NCI-H128 (cell line): Measurements from ENCODE around the gene IGF2BP2.
"Not testable (repeated sequence)": the region's sequence is repeated elsewhere in the genome, so short reads cannot be mapped to it uniquely, and the experiment has no call there.

Experiments used
- DNase-seq: peaks from one replicate; lab custom pipeline; 2025; ENCODE audit not compliant: unreplicated experiment; lab: John Stamatoyannopoulos, UW

The IGF2BP2 gene

DNA sequence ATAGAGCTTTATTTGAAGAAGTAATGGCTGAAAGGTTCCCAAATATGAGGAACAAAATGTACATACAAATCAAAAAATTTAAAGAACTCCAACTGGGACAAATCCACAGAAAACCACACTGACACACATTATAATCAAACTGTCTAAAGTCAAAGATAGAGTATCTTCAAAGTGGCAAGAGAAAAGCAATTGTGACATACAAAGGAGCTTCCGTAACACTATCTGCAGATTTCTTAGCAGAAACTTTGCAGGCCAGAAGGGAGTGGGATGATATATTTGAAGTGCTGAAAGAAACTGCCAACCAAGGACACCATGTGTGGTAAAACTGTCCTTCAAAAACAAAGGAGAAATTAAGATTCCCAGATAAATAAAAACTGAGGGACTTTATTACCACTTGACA is 146.8 kb downstream of the IGF2BP2 start:
- DNase-seq, result no peak

DNA sequence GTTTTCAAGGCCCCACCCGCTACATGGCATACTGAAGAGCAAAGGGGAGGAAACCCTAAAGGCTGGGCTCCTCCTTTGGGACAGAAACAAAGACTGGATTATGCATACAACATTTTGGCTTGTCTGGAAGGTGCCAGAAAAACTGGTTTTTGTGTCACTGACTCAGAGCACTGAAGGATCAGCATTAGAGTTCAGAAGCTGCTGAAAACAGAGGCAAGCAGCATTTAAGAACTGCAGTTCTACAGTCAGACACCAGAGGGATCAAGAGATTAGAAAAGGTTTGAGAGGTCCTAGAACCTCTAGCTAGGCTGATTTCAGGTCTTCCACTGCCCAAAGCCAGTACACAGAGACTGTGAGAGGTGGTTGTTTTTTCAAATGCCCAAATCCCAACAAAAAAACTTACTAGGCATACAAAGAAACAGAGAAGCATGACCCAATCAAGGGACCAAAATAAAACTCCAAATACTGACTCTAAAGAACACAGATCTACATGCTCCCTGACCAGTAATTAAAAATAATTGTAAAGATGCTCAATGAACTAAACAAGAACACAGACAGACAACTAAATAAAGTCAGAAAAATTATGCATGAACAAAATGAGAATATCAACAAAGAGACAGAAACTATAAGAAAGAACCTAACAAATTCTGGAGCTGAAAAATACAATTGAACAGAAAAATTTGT is 147.6 kb downstream of the IGF2BP2 start:
- DNase-seq, result no peak

DNA sequence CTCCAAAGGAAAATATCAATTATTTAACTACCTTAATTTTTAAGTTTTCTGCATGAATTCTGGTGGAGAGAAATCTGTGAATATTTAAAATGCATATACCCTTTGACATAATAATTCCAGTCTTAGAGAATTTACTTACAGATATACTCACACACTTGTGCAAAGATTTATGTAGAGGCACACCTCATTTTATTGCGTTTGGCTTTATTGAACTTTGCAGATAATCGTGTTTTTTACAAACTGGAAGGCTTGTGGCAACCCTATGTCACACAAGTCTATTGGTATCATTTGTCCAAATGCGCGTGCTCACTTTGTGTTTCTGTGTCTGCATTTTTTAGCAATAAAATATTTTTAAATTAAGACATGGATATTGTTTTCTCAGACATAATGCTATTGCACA is 157.3 kb downstream of the IGF2BP2 start:
- DNase-seq, result no peak

- no peak for DNase-seq
These were observed 160.9 kb downstream of the IGF2BP2 start for GRCh38 chr3:185663929-185664328.

DNA sequence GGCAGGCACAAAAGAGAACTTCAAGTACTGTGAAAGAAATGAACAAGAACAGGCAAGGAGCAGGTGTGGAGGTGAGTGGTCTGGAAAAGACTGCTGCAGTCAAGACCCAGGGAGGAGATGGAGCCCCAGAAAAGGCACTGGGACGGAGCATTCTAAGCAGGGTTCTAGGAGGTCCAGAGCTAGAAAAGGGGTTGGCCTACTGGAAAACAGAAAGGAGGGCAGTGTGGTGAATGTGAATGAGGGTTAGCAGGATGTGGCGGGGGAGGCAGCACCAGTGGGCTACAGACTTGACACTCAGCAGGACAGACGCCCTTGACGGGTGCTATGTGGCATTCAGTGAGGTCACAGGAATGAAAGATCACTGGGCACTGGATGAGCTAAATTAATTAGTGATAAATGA is 163.1 kb downstream of the IGF2BP2 start:
- DNase-seq, result no peak

- not testable (repeated sequence) for DNase-seq
These were observed 163.5 kb downstream of the IGF2BP2 start for GRCh38 chr3:185661296-185661695.

DNA sequence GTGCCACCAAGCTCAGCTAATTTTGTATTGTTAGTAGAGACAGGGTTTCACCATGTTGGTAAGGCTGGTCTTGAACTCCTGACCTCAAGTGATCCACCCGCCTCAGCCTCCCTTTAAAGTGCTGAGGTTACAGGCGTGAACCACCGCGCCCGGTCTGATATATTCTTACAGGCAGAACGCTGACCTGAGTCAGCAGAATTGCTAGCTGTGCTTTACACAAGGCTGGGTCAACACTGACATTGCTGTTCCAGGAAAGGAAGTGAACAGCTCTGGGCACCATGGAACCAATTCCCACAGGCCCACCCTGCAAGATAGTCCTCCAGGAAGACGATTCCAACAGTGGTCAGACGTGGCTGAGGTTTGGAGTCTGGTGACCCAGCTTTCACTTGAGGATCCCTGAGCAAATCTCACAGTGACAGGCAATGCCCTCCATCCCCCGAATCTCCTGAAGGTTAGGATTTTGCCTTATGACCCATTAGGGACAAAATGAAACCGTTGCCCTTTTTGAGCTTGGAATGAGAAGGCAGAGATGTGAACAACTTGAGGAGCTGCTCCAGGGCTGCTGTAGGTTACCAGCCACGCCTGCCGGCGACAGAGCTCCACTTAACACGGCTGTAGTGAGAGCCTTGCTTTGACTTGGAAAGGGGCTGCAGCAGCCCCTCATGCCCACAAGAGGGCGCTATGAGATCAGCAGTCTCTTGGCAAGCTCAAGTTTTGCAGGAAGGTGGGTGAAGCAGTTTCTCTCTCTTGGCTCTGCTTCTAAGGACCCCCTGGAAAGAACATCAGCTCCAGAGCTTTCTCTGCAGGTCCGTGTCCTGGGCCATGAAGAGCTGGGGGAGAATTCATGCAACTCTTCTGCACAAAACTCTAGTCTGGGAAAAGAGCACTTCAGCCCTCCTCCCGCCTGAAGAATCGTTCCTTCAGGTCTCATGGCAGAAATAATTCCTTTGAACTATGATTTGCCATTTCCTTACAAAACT is 164.6 kb downstream of the IGF2BP2 start:
- DNase-seq, result peak; percentile 79

- no peak for DNase-seq
These were observed 165.9 kb downstream of the IGF2BP2 start for GRCh38 chr3:185658943-185659342.

GRCh38 chr3:185658504-185658912 is 166.3 kb downstream of the IGF2BP2 start:
- DNase-seq, result no peak

- DNase-seq, result no peak
These were observed 166.9 kb downstream of the IGF2BP2 start for GRCh38 chr3:185657691-185658503.

DNA sequence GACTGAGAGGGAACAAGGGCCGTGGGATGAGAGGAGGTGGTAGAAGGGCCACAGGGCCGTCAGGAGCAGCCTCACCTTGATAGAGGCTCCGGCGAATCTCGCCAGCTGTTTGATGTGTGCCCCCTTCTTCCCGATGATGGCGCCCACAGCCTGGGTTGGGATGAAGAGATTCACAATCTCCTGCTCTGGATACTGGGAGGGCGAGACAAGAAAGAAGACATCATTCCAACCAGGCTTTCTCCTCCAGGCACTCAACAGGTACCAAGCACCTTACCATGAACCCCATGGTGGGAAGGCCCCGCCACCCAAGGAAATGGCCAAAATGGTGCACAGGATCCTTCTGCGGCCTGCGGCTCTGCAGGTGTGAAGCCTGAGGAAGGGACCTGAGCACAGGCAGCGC is 167.6 kb downstream of the IGF2BP2 start:
- no peak for DNase-seq

DNA sequence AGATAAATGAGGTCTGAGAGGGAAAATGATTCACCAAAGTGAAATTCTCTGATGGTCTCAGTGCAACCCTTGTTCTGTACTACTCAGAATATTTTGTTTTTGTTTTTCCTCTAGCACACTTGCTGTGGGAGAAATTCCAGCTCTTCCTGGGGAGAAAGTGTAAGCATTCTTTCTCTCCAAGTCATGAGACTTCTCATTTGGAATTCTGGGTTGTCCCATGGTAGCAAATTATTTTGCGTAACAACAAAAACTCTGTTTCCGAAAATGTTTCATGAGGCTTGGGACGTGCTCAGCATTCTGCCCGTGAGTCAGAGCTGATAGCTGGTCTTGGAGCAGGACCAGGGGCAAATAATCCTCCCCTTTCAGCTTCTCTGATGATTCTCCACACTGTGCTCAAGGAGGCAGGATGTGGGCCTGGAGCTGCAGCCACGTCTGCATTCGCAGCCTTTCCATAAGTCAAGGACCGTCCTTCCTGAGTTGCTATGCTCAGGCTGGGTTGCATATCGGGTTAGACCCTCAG is 168.5 kb downstream of the IGF2BP2 start:
- no peak for DNase-seq

- DNase-seq, result no peak
These were observed 169.2 kb downstream of the IGF2BP2 start for GRCh38 chr3:185655426-185656320.

DNA sequence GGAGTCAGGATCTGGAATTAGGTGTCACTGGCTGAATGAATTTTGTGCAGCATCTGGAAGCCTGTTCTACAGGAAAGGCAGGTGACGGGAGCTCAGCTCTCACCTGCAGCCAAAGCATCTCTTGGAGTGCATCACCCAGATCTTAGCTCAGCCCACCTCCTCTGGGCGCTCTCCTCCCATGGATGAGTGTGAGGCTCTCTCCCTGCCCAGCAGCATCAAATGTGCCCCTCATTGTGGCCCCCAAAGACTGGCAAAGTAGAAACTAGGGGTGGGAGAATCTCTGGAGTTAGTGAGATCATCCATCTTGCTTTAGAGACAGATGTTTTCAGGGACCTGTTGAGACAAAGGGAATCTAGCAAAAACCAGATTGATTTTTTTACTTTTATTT is 170.1 kb downstream of the IGF2BP2 start:
- DNase-seq, result no peak

GRCh38 chr3:185653949-185654757 is 170.7 kb downstream of the IGF2BP2 start:
- DNase-seq, result no peak

DNA sequence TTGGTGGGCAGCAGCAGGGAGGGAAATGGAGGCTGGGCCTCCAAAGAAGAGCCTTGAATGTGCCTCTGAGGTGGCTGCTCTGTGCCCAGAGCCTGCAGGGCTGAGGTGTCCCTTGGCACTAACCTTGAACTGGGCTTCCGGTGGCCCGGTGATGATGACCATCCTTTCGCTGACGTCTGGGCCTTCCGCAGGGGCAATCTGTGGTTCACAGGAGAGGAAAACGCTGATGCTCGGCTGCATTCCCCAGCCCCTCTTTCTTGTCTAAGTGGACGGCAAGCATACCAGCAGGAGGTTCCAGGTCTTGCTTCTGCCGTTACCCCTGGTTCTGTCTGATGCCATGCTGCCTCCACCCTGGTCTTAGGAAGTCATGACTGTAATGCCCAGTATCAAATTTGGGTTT is 172.9 kb downstream of the IGF2BP2 start:
- no peak for DNase-seq

GRCh38 chr3:185649414-185649813 is 175.4 kb downstream of the IGF2BP2 start:
- no peak for DNase-seq

DNA sequence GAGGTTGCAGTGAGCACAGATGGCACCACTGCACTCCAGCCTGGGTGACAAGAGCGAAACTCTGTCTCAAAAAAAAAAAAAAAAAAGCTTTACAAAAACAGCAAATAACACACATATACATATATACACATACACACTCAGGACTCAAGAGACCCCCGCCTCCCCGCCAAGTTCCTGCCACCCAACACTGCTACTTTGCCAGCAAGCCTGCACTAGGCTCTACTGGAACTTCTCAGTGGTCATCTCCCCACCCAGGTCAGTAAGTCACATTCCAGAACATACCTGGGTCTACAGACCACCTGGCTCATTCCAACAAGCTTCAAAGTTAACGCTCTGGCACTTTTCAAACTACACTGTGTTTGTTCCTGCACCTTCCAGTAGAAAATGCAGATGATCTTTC is 176.4 kb downstream of the IGF2BP2 start:
- DNase-seq, result no peak

DNA sequence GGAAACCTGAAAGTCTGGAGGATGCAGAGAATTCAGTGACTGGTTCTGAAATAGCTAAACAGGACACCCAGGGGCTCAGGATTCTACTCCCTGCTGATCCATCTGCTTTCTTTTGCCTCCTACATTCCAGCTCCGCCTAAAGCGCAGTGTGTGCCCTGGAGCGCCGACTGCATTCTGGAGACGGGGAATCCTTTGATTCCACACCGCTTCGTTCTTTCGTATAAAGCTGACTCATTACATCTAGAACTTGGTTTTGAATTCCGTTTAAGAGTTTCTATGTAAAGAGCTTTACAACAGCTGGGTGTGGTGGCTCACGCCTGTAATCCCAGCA is 177.0 kb downstream of the IGF2BP2 start:
- no peak for DNase-seq
